GM21447 (cell line): ENCODE data around the gene NAALADL2.
"Not testable (repeated sequence)": the region's sequence is repeated elsewhere in the genome, so short reads cannot be mapped to it uniquely, and the experiment has no call there.

Experiments
- ATAC-seq: cut with Tn5 transposase; IDR thresholded peaks from one replicate; pipeline ENCODE4 v1.9.1; 2021; ENCODE audit not compliant: unreplicated experiment

The NAALADL2 gene

GRCh38 chr3:175535351-175535750, 676.2 kb downstream of the NAALADL2 start:
- ATAC-seq = no peak

GRCh38 chr3:175546115-175546514, 687.0 kb downstream of the NAALADL2 start:
- ATAC-seq = no peak

- no peak for ATAC-seq
These were observed 693.8 kb downstream of the NAALADL2 start for GRCh38 chr3:175552929-175553328.

GRCh38 chr3:175554801-175555200, 695.7 kb downstream of the NAALADL2 start:
- no peak for ATAC-seq

DNA sequence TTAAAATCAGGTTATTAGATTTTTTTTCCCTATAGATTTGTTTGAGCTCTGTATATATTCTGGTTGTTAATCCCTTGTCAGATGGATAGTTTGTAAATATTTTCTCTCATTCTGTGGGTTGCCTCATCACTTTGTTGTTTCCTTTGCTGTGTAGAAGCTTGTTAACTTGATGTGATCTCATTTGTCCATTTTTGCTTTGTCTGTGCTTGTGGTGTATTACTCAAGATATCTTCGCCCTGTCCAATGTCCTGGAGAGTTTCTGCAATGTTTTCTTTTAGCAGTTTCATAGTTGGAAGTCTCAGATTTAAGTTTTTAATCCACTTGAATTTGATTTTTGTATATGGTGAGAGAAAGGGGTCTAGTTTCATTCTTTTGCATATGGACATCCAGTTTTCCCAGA, 699.1 kb downstream of the NAALADL2 start:
- no peak for ATAC-seq

- ATAC-seq = no peak
These were observed 705.2 kb downstream of the NAALADL2 start for GRCh38 chr3:175564363-175564762.

- ATAC-seq = no peak
These were observed 712.0 kb downstream of the NAALADL2 start for GRCh38 chr3:175571096-175571495.

GRCh38 chr3:175573226-175573625, 714.1 kb downstream of the NAALADL2 start:
- no peak for ATAC-seq

DNA sequence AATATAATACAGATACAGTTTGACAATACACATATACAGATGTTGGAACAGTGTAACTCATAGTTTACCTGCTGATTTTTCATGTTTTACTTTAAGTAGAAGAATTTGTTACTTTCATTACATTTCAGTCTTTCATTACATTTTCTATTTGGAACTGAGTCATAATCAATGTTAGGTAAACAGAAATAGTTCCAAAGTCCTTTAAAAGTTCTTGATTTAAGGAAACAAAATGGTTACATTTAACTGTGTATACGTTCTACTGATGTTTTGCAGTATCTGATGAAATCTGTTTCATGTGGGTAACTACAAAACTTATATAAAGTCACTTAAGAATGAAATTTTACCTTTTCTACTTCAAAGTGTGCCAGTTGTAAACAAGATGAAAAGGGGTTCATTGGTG, 721.2 kb downstream of the NAALADL2 start:
- no peak for ATAC-seq

DNA sequence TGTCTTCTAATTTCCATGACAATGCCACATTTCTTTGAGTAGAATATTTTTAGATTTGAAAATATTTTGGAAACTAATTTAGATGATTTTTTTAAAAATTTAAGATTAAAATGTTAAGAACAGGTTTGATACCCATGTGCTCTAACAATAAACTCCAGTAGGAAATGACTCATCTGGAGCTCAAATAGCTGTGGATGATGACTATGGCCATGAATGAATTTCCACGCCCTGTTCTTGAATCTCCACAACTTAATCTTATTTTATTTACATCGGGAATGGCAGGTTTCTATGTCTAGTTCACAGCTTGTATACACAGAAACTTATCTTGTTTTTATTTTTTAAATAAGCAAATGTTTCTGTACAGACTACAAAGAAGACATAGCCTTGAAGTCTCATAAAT, 726.8 kb downstream of the NAALADL2 start:
- no peak for ATAC-seq

- no peak for ATAC-seq
These were observed 731.6 kb downstream of the NAALADL2 start for GRCh38 chr3:175590745-175591144.

DNA sequence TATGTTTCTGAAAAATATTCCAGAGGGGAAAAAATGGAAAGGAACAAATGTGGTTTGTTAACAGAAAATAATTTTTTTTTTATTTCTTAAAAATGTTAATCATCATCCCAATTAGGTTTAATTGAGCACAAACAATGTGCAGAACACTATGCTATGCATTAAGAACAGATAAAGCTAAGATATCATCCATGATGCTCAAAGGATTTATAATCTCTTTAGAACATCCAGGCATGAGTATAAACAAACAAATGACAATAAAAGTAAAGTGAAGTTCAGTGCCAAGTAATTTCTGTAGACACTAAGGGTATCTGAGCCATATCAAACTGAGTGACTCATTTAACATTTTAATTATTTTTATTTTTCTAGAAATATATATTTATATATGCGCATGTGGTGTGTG, 732.2 kb downstream of the NAALADL2 start:
- no peak for ATAC-seq

GRCh38 chr3:175593331-175593730, 734.2 kb downstream of the NAALADL2 start:
- no peak for ATAC-seq

- ATAC-seq = no peak
These were observed 739.6 kb downstream of the NAALADL2 start for GRCh38 chr3:175598740-175599139.

DNA sequence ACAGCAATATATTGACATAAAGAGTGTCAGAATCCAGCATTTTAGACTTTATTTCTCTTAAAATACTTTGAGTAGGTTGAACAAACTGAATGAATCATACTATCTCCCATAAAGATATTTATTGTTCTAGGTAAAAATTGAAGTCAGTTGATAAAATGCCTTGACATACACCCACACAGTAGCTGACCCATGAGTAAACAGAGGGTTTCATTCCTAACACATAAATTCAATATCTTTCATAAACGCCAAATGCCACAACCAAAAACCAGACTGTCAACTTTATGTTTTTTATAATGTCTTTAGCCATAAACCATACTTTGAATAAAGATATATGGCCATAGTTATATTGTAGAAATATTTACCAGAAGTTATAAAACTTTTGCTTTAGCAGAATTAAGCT, 742.4 kb downstream of the NAALADL2 start:
- no peak for ATAC-seq

DNA sequence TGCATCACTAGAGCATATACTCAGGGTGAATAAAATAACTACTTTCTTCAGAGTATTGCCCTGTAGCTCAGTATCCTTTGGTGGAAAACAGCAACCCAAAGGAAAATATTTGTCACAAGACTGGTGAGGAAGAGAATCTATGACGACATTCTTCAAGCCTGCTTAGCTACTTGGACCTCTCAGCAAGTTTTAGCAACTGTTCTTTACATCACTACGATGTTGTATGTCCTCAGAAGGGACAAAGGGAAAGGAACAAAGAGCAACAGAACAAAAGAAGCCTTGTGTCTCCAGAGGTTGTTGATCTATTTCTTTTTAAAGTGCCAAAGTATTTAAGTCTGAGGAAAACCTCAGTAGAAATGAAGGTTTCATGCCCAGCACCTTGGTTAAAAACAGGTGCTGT, 746.7 kb downstream of the NAALADL2 start:
- ATAC-seq = no peak

GRCh38 chr3:175606650-175607318, 747.6 kb downstream of the NAALADL2 start:
- ATAC-seq = no peak

GRCh38 chr3:175608356-175608755, 749.2 kb downstream of the NAALADL2 start:
- no peak for ATAC-seq

- ATAC-seq = no peak
These were observed 749.8 kb downstream of the NAALADL2 start for GRCh38 chr3:175608911-175609310.

GRCh38 chr3:175612487-175613196, 753.5 kb downstream of the NAALADL2 start:
- no peak for ATAC-seq

GRCh38 chr3:175614107-175614506, 755.0 kb downstream of the NAALADL2 start:
- not testable (repeated sequence) for ATAC-seq

GRCh38 chr3:175617247-175617646, 758.1 kb downstream of the NAALADL2 start:
- no peak for ATAC-seq

DNA sequence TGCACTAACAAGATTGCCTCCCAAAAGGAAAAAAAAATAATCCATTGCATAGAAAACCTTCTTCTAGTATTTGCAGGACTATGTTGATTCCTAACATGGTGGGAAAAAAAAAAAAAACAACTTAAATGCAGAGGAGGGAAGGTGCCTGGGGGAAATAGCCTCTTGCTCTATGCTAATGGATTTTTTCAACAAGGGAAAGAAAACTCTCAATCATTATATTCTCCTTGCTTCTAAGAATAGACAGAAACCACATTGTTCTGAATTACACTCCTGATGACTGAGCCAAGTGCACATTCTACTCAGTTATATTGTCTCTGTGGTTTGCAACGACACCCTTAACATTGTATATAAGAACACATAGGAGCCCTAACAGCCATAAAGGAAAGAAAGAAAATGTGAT, 760.2 kb downstream of the NAALADL2 start:
- ATAC-seq = no peak
